GM15510 (cell line): Measurements from ENCODE around the gene TRIM47.

ENCODE experiments used
- POLR2A ChIP-seq: IDR thresholded peaks from 3 replicates; pipeline ENCODE4 v1.6.1; 2011; ENCODE audit warnings: borderline replicate concordance; ENCODE audit not compliant: insufficient read length; ENCODE audit errors: extremely low read depth

TRIM47 gene

DNA sequence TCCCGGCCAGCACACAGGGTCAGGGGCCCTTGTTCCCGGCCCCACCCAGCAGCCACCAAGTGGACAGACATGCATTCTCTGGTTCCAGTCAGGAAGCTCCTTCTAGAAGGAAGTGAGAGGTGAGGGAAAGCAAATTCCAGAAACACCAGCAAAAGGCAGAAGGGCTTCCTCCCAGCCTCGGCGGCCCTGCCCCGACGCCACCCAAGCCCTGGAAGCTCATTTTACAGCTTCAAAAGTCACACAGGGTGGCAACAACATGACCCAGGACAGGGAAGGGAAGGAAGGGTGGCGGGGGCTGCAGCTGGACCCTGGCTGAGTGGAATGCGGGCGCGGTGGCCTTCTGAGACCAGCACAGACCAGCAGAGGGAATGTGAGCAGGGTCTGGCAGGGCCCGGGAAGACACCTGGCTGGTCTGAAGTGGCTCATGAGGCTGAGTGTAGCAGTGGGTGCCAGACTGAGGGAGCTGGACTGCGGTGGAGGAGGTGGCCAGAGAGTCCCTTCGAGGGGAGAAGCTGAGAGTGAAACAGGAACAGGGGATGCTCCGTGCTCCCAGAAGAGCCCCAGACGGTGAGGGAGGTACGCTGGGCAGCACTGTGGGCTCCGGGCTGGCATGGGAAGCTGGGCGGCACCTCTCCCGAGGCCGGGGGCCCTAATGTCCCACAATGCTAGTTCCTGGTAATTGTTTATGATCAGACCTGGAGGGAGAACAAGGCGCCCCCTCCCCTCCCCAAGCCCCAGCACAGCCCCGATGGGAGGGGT is 32.3 kb downstream of the TRIM47 start:
- TF ChIP-seq POLR2A: no peak

GRCh38 chr17:75845058-75845711 is 33.2 kb downstream of the TRIM47 start:
- peak; percentile 19 for TF ChIP-seq POLR2A

GRCh38 chr17:75844530-75845057 is 33.8 kb downstream of the TRIM47 start:
- TF ChIP-seq POLR2A: no peak

- TF ChIP-seq POLR2A: peak; percentile 50
These were observed 34.5 kb downstream of the TRIM47 start, which contains the start of gene UNC13D for GRCh38 chr17:75843577-75844529. Gene UNC13D (minus strand): TSS chr17:75844404. CDS start chr17:75844337, 67 bp downstream.

DNA sequence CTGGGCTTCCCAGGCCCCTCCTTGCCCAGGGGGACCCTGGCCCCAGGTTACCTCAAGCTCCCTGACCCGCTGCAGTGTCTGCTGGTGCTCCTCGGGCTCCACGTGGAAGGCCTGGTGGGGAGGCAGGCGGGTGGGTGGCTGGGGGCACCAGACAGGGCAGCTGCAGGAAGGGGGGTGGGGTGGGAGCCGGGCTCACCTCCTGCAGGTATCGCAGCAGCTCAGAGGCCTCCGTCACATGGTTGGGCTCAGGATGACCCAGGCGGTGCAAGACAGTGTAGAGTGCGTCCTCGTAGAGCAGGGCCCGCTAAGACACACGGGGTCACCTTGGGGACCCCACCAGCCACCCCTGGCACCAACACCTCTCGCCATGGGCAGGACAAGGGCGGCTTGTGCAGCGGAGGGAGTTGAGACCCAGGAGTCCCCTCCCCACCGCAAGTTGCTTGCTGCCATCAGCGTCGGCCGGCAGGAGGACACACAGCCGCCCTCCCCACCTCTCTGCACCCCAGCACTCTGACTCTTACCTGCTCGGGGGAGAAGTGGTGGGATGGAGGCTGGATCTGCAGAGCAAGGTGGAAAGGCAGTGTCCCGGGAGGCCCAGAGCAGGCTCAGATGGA is 35.3 kb downstream of the TRIM47 start:
- no peak for TF ChIP-seq POLR2A

- TF ChIP-seq POLR2A: no peak
These were observed 36.0 kb downstream of the TRIM47 start for GRCh38 chr17:75842411-75842810.

DNA sequence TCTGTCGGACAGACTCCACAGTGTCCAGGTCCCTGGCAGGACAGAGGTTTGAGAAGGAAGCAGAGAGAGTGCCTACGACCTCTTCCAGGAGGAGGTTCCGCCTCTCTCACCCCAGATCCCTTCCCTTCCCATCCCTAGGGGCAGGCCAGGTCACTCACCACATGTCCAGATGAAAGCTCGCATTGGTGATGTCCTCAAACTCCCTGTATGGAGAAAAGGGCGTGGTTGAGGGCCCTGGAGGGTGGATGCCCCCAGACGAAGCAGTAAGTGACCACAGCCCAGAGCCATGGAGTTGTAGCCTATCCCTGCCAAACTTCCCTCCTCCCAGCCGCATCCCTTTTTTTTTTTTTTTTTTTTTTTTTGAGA is 37.6 kb downstream of the TRIM47 start:
- no peak for TF ChIP-seq POLR2A

- TF ChIP-seq POLR2A: no peak
These were observed 38.2 kb downstream of the TRIM47 start for GRCh38 chr17:75839942-75840798.

GRCh38 chr17:75838410-75838809 is 40.0 kb downstream of the TRIM47 start:
- no peak for TF ChIP-seq POLR2A

GRCh38 chr17:75837899-75838298 is 40.5 kb downstream of the TRIM47 start:
- no peak for TF ChIP-seq POLR2A

DNA sequence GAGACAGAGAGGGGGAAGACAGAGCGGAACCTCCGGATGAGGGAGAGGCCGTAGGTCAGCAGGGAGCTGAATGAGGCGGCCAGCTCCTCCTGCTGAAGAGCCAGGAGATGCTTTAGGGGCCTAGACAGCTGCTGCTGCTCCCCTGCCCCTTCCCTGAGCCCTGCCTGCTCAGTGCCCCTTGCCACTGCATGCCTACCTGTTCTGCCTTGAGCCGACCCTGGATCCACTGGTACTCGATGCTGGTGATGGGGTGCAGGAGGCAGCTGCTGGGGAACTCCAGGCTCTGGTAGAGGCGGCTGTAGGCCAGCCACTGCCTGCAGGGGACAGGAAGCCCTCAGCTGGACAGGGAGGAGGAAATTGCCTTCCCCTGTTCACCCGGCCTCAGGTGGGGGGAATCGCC is 41.8 kb downstream of the TRIM47 start:
- no peak for TF ChIP-seq POLR2A

GRCh38 chr17:75835654-75835987 is 42.8 kb downstream of the TRIM47 start:
- no peak for TF ChIP-seq POLR2A

DNA sequence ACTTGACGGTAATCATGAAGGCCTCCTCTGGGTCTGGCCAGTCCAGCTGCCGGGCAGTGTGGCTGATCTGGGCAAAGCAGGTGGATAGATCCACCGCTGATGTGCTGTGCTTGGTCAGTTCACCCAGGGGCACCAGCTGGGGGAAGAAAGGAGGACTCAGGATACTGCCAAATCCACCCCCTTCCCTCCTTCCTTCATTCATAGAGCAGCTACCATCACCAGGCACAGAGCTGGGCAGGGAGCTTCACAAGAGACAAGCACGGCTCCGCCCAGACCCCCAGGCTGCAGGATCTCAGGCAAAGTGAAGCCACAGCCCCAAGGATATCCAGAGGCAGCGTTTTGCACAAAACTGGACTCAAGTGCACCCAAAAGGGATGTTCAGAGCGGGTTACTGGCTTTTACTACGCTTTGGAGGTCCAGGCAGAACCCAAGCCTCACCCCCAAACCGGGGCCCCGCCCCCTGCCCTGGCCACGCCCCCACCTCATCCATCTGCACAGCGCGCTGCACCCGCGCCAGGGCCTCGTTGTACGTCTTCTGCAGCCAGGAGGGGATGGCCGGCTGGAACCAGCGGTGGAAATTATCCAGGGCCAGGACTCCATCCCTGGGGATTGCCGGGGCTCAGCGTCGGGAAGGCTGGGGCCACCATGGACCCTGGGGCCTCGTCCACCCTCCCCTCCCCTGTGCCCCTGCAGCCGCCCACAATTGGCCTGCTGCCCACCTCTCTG is 43.3 kb downstream of the TRIM47 start:
- no peak for TF ChIP-seq POLR2A

- TF ChIP-seq POLR2A: no peak
These were observed 44.0 kb downstream of the TRIM47 start for GRCh38 chr17:75834279-75834920.
